GM21526 (cell line): ENCODE results near the gene DUOX1.

ENCODE experiments used
- ATAC-seq: cut with Tn5 transposase; IDR thresholded peaks from one replicate; pipeline ENCODE4 v1.9.1; 2021; ENCODE audit warnings: moderate library complexity; ENCODE audit not compliant: unreplicated experiment, low FRiP score

The DUOX1 gene

DNA sequence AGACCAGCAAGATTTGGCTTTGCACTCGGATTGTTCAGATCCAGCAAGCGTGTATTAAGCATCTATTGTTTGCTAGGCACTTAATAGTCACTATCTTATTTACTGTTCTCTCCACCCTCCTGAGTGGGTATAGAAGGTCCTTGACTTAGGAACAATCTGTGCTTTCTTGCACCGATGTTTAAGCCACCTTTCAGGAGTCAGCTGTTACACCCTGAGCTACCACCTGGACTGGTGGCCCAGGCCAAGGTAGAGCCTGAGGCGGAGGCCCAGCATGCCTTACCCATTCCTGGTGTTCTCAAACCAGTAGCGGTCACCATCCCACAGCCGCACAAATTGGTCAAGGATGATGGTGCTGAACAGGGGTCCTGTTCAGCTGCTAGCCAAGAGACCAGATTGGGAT, 10.0 kb downstream of the DUOX1 start:
- no peak for ATAC-seq

DNA sequence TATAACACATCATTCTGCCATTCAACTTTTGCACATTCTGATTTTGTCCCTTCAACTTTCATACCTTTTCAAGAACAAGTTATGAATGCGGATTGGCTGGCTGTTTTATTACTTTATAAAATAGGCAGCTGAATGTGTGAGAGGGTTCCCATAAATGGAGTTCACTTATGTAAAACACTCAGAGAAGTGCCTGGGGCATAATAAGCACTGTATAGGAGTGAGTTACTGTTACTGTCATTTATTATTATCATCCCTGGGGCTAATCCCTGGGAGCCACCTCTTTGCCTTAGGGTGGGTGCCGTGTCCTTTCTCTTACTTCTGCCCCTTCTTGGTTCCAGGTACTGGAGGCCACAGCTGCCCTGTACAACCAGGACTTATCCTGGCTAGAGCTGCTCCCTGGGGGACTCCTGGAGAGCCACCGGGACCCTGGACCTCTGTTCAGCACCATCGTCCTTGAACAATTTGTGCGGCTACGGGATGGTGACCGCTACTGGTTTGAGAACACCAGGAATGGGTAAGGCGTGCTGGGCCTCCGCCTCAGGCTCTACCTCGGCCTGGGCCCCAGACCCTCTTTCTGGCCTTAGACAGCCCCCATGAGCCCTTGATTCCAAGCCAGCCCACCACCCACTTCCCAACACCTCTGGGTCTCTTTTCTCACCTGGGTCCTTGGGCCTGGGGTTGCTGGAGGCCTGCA, 10.9 kb downstream of the DUOX1 start:
- ATAC-seq = no peak

GRCh38 chr15:45141386-45141785, 11.6 kb downstream of the DUOX1 start:
- no peak for ATAC-seq

GRCh38 chr15:45143056-45143455, 13.3 kb downstream of the DUOX1 start:
- ATAC-seq = no peak

DNA sequence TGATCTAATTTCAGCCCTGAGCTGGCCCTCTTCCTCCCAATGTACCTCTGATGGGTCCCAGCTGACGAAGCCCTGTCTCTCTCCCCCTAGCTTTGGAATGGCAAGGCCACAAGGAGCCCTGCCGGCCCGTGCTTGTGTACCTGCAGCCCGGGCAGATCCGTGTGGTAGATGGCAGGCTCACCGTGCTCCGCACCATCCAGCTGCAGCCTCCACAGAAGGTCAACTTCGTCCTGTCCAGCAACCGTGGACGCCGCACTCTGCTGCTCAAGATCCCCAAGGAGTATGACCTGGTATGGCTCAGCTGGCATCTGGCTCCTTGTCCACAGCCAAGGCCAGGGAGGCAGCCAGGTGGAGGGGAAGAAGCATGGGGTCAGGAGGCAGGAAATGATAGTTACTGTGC, 14.2 kb downstream of the DUOX1 start:
- ATAC-seq = no peak

DNA sequence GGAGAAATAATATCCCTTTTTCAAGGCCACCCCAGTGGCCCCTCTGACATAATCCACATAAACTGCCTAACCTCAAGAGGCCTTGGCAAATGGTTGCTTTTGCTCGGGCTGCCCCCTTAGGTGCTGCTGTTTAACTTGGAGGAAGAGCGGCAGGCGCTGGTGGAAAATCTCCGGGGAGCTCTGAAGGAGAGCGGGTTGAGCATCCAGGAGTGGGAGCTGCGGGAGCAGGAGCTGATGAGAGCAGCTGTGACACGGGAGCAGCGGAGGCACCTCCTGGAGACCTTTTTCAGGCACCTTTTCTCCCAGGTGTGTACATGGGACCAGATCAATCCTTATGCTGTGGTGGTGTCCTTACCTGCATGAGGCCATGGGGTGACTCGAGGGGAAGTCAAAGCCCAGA, 15.0 kb downstream of the DUOX1 start:
- no peak for ATAC-seq

DNA sequence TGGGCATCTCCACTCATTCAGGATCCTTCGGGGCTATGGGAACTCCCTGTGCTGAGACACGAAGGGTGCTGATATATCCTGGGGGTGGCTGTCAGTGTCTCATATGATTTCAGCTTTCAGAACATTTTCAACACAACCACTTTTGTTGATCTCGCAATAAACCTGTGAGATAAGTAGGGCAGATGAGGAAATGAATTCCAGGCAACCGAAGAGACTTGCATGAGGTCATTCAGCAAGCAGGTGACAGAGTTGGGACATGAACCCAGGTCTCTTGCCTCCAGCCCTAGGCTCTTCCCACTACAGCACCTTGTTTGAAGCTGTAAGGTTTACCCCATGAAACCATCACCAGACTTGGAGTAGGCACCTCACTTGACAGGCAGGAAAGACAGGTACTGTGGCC, 16.6 kb downstream of the DUOX1 start:
- ATAC-seq = no peak

DNA sequence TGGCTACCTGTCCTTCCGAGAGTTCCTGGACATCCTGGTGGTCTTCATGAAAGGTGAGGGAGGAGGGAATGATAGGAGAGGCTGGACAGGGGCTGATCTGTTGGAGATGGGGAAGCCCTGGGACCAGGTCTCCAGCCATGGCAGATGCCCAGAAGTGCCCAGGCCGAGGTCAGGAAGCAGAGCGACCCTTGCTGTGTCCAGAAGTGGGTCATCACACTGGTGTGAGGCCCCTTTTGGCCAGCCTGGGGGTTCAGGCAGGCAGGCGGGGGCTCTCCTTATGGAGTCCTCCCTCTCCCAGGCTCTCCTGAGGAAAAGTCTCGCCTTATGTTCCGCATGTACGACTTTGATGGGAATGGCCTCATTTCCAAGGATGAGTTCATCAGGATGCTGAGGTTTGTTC, 17.8 kb downstream of the DUOX1 start:
- no peak for ATAC-seq

DNA sequence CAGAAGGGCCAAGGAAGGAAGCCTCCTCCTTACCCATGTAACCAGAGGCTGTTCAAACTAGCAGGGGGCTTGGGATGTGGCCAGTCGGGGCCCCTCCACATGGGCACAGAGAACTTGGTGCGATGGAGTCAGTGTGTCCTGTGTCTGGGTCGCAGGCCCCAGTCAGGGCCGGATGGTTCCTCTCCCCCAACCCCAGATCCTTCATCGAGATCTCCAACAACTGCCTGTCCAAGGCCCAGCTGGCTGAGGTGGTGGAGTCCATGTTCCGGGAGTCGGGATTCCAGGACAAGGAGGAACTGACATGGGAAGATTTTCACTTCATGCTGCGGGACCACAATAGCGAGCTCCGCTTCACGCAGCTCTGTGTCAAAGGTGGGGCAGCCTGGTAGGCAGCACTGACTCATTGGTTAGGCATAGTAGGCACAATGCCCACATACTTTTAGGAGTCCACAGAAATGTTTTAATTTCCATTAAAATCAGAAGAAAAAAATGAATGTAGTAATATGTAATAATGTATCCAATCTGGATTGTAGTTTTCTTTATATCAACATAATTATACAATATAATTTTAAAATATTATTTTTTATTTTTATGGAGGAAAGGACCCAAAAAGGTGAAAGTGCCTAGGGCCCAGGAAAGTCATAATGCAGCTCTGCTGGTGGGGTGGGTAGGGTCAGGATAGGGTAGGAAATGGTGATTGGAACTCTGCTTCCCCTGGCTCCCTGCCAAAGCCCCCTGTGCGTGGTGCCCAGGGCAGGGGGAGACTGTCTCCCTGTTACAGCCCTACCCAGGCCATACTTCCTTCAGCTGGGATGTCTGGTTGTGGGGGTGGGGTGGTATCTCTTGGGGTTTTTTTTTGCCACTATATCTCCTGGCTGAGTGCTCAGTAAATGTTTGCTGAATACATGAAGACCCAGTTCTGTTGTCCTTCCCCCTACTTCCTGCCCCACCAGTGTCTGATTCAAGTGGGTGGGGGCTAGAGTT, 18.6 kb downstream of the DUOX1 start:
- ATAC-seq = no peak

DNA sequence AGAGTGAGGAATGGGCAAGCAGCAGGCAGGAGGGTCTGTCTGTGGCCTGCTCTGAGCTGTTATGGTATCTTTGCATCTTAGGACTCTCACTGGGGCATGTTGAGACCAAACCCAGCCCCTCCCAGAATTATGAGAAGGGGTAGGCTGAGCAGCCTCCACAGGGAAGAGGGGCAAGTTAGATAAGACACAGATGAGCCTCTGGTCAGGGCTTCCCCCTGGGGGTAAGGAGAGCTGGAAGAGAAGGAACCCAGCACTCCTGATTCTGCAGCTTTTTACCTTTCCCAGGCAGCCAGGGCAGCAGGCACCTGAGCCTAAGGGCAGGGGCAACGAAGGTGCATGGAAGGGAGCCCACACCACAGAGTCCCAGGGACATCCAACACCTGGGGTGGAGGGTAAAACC, 19.3 kb downstream of the DUOX1 start:
- no peak for ATAC-seq

GRCh38 chr15:45150481-45150880, 20.7 kb downstream of the DUOX1 start:
- no peak for ATAC-seq

GRCh38 chr15:45150997-45151396, 21.2 kb downstream of the DUOX1 start:
- ATAC-seq = no peak

DNA sequence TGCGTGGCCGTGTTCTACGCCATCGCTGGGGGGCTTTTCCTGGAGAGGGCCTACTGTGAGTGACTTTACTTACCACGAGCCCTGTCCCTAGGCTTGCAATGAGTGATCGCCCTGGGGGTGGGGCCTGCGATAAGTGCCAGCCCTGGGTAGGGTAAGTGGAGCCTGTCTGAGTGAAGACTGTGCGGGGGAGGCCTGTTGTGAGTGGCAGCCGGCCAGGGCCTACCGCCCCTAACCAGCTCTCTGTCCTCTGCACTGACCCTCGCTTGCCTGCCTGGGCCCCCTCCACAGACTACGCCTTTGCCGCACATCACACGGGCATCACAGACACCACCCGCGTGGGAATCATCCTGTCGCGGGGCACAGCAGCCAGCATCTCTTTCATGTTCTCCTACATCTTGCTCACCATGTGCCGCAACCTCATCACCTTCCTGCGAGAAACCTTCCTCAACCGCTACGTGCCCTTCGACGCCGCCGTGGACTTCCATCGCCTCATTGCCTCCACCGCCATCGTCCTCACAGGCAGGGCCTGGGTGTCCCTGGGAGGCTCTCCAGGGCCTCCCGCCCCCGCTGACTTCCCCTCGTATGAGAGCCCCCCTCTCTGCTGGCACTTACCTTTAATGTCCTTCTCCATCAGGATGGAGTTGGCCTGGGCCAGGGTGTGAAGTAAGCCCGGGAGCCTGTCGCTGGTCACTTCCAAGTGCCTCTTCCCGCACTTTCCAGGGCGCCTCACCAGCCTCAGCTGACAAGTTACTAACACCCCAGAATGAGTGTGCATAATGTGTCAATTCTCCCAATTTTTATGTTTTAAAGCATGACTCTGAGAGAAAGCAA, 22.4 kb downstream of the DUOX1 start:
- no peak for ATAC-seq

GRCh38 chr15:45155739-45156138, 25.9 kb downstream of the DUOX1 start:
- ATAC-seq = no peak

DNA sequence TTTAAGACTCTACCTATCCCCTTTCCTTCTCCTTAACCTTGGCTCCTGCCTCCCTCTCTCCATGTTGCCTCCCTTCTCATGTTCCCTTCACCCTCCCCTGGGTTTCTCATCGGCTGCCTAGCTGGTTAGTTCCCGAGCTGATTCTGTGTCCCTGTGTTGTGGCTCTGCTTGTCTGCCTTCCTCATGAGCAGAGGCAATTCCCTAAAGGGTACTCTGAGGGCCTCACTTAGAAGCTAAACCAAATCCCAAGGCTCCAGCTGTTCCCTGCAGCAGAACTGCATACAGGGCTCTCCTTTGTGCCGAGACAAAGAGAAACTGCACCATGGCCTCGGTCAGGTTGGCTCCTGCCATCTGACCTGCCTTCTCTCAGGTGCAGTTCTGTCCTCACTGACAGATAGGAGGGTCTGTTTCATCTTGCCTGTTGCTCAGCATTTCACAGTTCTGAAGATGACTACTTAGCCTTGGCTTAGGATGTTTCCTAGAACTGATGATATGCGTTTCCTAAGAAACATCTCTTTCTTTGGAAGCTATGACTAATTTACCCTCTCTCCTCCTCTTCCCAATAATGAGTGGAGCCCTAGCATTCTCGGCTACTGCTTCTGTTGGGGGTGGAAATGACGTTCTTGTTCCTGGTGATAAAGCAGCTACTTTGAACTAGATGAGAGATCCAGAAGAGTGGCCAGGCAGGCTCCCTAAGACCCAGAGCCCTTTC, 27.1 kb downstream of the DUOX1 start:
- no peak for ATAC-seq

DNA sequence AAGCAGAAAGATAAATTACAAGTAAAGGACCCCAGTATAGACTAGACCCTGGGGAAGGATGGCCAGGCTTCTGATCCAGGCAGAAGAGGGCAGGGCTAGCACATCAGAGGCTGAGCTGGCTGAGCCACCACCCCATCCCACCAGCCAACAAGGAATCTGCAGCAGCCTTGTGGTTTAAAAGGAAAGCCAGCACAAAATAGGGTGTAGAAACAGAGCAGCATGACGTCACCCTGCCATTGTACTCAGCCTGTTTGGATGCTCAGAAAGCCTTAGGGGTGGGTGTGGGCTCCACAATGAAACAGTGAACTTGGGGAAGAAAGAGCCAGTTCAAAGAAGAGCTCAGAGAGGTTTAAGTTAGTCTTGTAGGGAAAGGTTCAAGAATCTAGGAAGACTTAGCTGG, 28.2 kb downstream of the DUOX1 start:
- no peak for ATAC-seq

DNA sequence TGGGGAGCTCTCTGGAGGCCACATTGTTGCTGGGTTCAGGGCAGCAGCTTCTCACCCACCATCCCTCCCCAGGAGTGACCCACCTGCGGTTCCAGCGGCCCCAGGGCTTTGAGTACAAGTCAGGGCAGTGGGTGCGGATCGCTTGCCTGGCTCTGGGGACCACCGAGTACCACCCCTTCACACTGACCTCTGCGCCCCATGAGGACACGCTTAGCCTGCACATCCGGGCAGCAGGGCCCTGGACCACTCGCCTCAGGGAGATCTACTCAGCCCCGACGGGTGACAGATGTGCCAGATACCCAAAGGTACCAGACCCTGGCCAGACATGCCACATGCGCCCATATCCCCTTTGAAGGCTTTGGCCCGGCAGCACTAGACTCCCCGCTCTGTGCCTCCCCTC, 31.9 kb downstream of the DUOX1 start:
- ATAC-seq = no peak

- peak; percentile 44 for ATAC-seq
Observed at GRCh38 chr15:45162771-45163507, 33.1 kb downstream of the DUOX1 start.

DNA sequence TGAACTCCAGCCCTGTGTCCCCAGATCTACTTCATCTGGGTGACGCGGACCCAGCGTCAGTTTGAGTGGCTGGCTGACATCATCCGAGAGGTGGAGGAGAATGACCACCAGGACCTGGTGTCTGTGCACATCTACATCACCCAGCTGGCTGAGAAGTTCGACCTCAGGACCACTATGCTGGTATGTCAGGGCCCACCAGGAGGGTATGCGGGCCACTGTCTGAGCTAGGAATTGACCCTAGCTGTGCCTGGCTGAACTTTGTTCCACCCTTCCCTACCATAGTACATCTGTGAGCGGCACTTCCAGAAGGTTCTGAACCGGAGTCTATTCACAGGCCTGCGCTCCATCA, 33.7 kb downstream of the DUOX1 start:
- ATAC-seq = no peak

- ATAC-seq = no peak
Observed at GRCh38 chr15:45164914-45165313, 35.1 kb downstream of the DUOX1 start.
